Retinal pigment epithelial cell (primary cell): ENCODE results near the gene SUMO1.

Source experiments
- DNase-seq: peaks from one replicate; pipeline ENCODE4 v3.0.0-alpha.2; 2010; ENCODE audit warnings: low read depth
- H3K4me3 ChIP-seq: 2 replicates; pipeline ENCODE4 v1.5.1; 2011; ENCODE audit warnings: mild to moderate bottlenecking, low read length, control low read depth, moderate library complexity
- CTCF ChIP-seq: conservative IDR thresholded peaks from 2 replicates; pipeline ENCODE4 v1.5.1; 2011; ENCODE audit warnings: low read depth, low read length, control low read depth, inconsistent platforms

The SUMO1 gene

GRCh38 chr2:202221873-202222272 lies 16.5 kb downstream of the SUMO1 start:
- TF ChIP-seq CTCF = no peak
- no peak for DNase-seq

GRCh38 chr2:202215179-202215578 lies 23.2 kb downstream of the SUMO1 start:
- no peak for DNase-seq
- H3K4me3 ChIP-seq = no peak overlapping the region
- TF ChIP-seq CTCF = no peak

More at GRCh38 chr2:202221873-202222272, 16.5 kb downstream of the SUMO1 start:
- H3K4me3 ChIP-seq = no peak overlapping the region

GRCh38 chr2:202208526-202208925 lies 29.9 kb downstream of the SUMO1 start:
- H3K4me3 ChIP-seq = no peak overlapping the region
- DNase-seq = no peak
- no peak for TF ChIP-seq CTCF

GRCh38 chr2:202204855-202205254 lies 33.5 kb downstream of the SUMO1 start:
- no peak for DNase-seq
- no peak for TF ChIP-seq CTCF
- no peak overlapping the region for H3K4me3 ChIP-seq

GRCh38 chr2:202203348-202203747 lies 35.0 kb downstream of the SUMO1 start:
- H3K4me3 ChIP-seq = no peak overlapping the region
- DNase-seq = no peak
- no peak for TF ChIP-seq CTCF

- no peak for DNase-seq
- no peak for TF ChIP-seq CTCF
- H3K4me3 ChIP-seq = no peak overlapping the region
Measured at GRCh38 chr2:202201220-202202160, 36.9 kb downstream of the SUMO1 start.

GRCh38 chr2:202196727-202197126 lies 41.7 kb downstream of the SUMO1 start:
- no peak for TF ChIP-seq CTCF
- DNase-seq = no peak
- H3K4me3 ChIP-seq = no peak overlapping the region
